GM23248 (cell line): Measurements from ENCODE around the gene MAB21L3.

Experiments used
- EZH2 ChIP-seq: fragments of 200-600 bp; sonication (generic); IDR thresholded peaks from 2 replicates; pipeline ENCODE4 v1.6.1; 2018; ENCODE audit warnings: antibody characterized with exemption, mild to moderate bottlenecking; ENCODE audit not compliant: insufficient read depth, poor library complexity, severe bottlenecking
- EZH2phosphoT487 ChIP-seq: fragments of 200-600 bp; sonication (generic); IDR thresholded peaks from 2 replicates; pipeline ENCODE4 v1.6.1; 2018; ENCODE audit warnings: antibody characterized with exemption, moderate library complexity, mild to moderate bottlenecking, low read depth; ENCODE audit not compliant: insufficient read depth

DNA sequence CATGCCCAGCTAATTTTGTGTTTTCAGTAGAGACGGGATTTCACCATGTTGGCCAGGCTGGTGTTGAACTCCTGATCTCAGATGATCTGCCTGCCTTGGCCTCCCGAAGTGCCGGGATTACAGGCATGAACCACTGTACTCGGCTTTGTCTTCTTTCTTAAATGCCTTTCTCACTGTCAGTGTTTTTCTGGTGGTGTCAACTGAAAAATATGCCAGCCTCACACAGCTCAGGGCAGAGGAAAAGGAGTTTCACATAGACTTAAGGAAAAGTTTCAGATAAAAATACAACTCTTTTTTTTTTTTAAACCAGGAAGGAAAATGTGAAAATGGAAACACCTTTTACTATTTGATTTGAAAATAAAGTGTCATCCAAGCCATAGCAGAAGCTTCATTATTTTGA is 4.6 kb upstream of the MAB21L3 start:
- TF ChIP-seq EZH2 (no peak), EZH2phosphoT487 (no peak)
